K562 (cell line): ENCODE results near the gene OR4D9. TPM values are rescaled to one million over a fixed set of nuclear protein-coding genes. Genes with fewer than 3 reads are reported as not detected.

ENCODE experiments used
- ARID3A ChIP-seq: IDR thresholded peaks from 2 replicates; pipeline ENCODE4 v1.6.1; 2012; ENCODE audit warnings: low read depth, low read length, improper control_type of control experiment, borderline replicate concordance
- CBX5 ChIP-seq: IDR thresholded peaks from 2 replicates; pipeline ENCODE4 v1.6.1; 2014; ENCODE audit warnings: low read depth, borderline replicate concordance
- CREB1 ChIP-seq, 2 experiments: sonication (generic) in 1 of 2; formaldehyde crosslinking in 1 of 2; IDR thresholded peaks; 2 replicates each; pipeline versions ENCODE4 v1.6.1 to v1.8.0; 2012 to 2022; ENCODE audit warnings: inconsistent platforms in 1 of 2, mild to moderate bottlenecking in 1 of 2, missing genetic modification reagents in 1 of 2, moderate library complexity in 1 of 2
- CSDE1 ChIP-seq, 2 experiments: fragments of 450-650 bp; IDR thresholded peaks; 2 replicates each; pipeline ENCODE4 v1.6.1; 2016; ENCODE audit warnings: mild to moderate bottlenecking in 1 of 2
- JUND ChIP-seq, 2 experiments: IDR thresholded peaks; 2 replicates in 1 of 2; 3 replicates in 1 of 2; pipeline ENCODE4 v1.6.1; 2011; ENCODE audit warnings: borderline replicate concordance in 2 of 2, low read depth in 2 of 2, low read length in 2 of 2, improper control_type of control experiment in 1 of 2, missing biosample characterization in 1 of 2, missing genetic modification characterization in 1 of 2, missing genetic modification reagents in 1 of 2
- KHSRP ChIP-seq: fragments of 450-650 bp; IDR thresholded peaks from 2 replicates; pipeline ENCODE4 v1.6.1; 2017
- PHF8 ChIP-seq: fragments of 200-600 bp; sonication (generic); IDR thresholded peaks from 2 replicates; pipeline ENCODE4 v1.6.1; 2012; ENCODE audit warnings: mixed run types, mild to moderate bottlenecking, inconsistent platforms, low read length, moderate library complexity, borderline replicate concordance
- SRF ChIP-seq, 2 experiments: fragments of 250-450, 450-650 bp in 1 of 2; sonication (Bioruptor Pico) in 1 of 2; sonication (generic) in 1 of 2; formaldehyde crosslinking; IDR thresholded peaks; 2 replicates each; pipeline versions ENCODE4 v1.5.0 to v1.5.1; 2020 to 2022; ENCODE audit warnings: mild to moderate bottlenecking in 1 of 2, missing genetic modification reagents in 1 of 2
- ZNF184 ChIP-seq: sonication (generic); formaldehyde crosslinking; IDR thresholded peaks from 2 replicates; pipeline ENCODE4 v1.5.0; 2020; ENCODE audit warnings: missing genetic modification reagents
- ZNF444 ChIP-seq: fragments of 250-450 bp; sonication (Bioruptor Pico); IDR thresholded peaks from 2 replicates; pipeline ENCODE4 v1.4.0; 2020; ENCODE audit warnings: mild to moderate bottlenecking, moderate library complexity
- polyA plus RNA-seq, 8 experiments: library from polyadenylated mRNA; depleted of rRNA in 4 of 8; stranded (reverse) in 5 of 8; unstranded in 3 of 8; fragments of >200 nt; fragmentation: Nextera tagmentation in 2 of 8; fragmentation: Illumina TruSeq in 1 of 8; extraction: Ambion mirVana in 2 of 8; extraction: Trizol in 1 of 8; gene quantifications; 2 replicates each; pipeline versions ENCODE4 v1.2.1 to v1.2.3, GENCODE V29; 2011 to 2014; ENCODE audit warnings: inconsistent platforms in 1 of 8, missing spikeins in 1 of 8
- total RNA-seq, 7 experiments: library from RNA; depleted of rRNA in 6 of 7; stranded (reverse); fragments of >200 nt in 6 of 7; fragmentation: Illumina TruSeq in 2 of 7; extraction: Trizol in 2 of 7; gene quantifications; 2 replicates each; pipeline versions ENCODE4 v1.2.1 to v1.2.3, GENCODE V29; 2011 to 2021; ENCODE audit warnings: low replicate concordance in 1 of 7
- TF ChIP-seq, protein P1 (sequence below), 2 experiments: fragments of 450-650 bp; conservative IDR thresholded peaks; 2 replicates each; pipeline ENCODE4 v1.6.1; 2017; ENCODE audit warnings: mild to moderate bottlenecking in 2 of 2, moderate library complexity in 2 of 2
- TF ChIP-seq, protein P2 (sequence below): fragments of 450-650 bp; IDR thresholded peaks from 2 replicates; pipeline ENCODE4 v1.6.1; 2017; ENCODE audit warnings: mild to moderate bottlenecking, moderate library complexity
- TF ChIP-seq, protein P3 (sequence below): fragments of 450-650 bp; IDR thresholded peaks from 2 replicates; pipeline ENCODE4 v1.6.1; 2016; ENCODE audit warnings: low read depth, mild to moderate bottlenecking, moderate library complexity
- TF ChIP-seq, protein P4 (sequence below): conservative IDR thresholded peaks from 2 replicates; pipeline ENCODE4 v1.6.1; 2011; ENCODE audit warnings: low read depth, mild to moderate bottlenecking, low read length; ENCODE audit not compliant: control insufficient read depth
- TF ChIP-seq, protein P5 (sequence below): fragments of 450-650 bp; IDR thresholded peaks from 2 replicates; pipeline ENCODE4 v1.6.1; 2017; ENCODE audit warnings: antibody characterized with exemption

OR4D9 gene
- total and polyA plus RNA-seq, 9 of the 15 experiments (the other 6 are each of a cell fraction or from before 2014, with no cell fraction given), result not detected

GRCh38 chr11:59551659-59552521 is 40.6 kb downstream of the OR4D9 start (continued):
- TF ChIP-seq, protein P1, sequence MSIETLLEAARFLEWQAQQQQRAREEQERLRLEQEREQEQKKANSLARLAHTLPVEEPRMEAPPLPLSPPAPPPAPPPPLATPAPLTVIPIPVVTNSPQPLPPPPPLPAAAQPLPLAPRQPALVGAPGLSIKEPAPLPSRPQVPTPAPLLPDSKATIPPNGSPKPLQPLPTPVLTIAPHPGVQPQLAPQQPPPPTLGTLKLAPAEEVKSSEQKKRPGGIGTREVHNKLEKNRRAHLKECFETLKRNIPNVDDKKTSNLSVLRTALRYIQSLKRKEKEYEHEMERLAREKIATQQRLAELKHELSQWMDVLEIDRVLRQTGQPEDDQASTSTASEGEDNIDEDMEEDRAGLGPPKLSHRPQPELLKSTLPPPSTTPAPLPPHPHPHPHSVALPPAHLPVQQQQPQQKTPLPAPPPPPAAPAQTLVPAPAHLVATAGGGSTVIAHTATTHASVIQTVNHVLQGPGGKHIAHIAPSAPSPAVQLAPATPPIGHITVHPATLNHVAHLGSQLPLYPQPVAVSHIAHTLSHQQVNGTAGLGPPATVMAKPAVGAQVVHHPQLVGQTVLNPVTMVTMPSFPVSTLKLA (conservative IDR thresholded peaks at IDR 0.05), result 0 out of 4 replicates have a peak, but pooled peaks of 1 of the 2 experiments have one; percentile 5
- TF ChIP-seq KHSRP, result no peak
- TF ChIP-seq JUND (IDR thresholded peaks at IDR 0.05; ENCODE audit: borderline replicate concordance, low read depth, low read length), result no peak
- peak; percentile 4; the same call in 1 of the 3 replicates for TF ChIP-seq JUND (tag; IDR thresholded peaks at IDR 0.05; ENCODE audit: borderline replicate concordance, low read depth, low read length)
- TF ChIP-seq ZNF184 (CRISPR knock-in tag), result no peak
- TF ChIP-seq, protein P2, sequence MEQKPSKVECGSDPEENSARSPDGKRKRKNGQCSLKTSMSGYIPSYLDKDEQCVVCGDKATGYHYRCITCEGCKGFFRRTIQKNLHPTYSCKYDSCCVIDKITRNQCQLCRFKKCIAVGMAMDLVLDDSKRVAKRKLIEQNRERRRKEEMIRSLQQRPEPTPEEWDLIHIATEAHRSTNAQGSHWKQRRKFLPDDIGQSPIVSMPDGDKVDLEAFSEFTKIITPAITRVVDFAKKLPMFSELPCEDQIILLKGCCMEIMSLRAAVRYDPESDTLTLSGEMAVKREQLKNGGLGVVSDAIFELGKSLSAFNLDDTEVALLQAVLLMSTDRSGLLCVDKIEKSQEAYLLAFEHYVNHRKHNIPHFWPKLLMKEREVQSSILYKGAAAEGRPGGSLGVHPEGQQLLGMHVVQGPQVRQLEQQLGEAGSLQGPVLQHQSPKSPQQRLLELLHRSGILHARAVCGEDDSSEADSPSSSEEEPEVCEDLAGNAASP, result no peak
- no peak for TF ChIP-seq SRF (CRISPR knock-in tag; IDR thresholded peaks at IDR 0.05)
- no peak for TF ChIP-seq CREB1 (IDR thresholded peaks at IDR 0.05)
- TF ChIP-seq CREB1 (CRISPR knock-in tag; IDR thresholded peaks at IDR 0.05), result no peak
- TF ChIP-seq, protein P3, sequence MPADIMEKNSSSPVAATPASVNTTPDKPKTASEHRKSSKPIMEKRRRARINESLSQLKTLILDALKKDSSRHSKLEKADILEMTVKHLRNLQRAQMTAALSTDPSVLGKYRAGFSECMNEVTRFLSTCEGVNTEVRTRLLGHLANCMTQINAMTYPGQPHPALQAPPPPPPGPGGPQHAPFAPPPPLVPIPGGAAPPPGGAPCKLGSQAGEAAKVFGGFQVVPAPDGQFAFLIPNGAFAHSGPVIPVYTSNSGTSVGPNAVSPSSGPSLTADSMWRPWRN, result no peak; the same call in 1 of the 2 replicates
- TF ChIP-seq CBX5, result no peak
- TF ChIP-seq, protein P4, sequence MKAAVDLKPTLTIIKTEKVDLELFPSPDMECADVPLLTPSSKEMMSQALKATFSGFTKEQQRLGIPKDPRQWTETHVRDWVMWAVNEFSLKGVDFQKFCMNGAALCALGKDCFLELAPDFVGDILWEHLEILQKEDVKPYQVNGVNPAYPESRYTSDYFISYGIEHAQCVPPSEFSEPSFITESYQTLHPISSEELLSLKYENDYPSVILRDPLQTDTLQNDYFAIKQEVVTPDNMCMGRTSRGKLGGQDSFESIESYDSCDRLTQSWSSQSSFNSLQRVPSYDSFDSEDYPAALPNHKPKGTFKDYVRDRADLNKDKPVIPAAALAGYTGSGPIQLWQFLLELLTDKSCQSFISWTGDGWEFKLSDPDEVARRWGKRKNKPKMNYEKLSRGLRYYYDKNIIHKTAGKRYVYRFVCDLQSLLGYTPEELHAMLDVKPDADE, result 0 out of 2 replicates have a peak, but pooled peaks have one; percentile 60
- TF ChIP-seq CSDE1 (IDR thresholded peaks at IDR 0.05), result peak in 1 of 2 experiments; percentile 65; a peak in 1 of 4 replicates
- TF ChIP-seq, protein P5, sequence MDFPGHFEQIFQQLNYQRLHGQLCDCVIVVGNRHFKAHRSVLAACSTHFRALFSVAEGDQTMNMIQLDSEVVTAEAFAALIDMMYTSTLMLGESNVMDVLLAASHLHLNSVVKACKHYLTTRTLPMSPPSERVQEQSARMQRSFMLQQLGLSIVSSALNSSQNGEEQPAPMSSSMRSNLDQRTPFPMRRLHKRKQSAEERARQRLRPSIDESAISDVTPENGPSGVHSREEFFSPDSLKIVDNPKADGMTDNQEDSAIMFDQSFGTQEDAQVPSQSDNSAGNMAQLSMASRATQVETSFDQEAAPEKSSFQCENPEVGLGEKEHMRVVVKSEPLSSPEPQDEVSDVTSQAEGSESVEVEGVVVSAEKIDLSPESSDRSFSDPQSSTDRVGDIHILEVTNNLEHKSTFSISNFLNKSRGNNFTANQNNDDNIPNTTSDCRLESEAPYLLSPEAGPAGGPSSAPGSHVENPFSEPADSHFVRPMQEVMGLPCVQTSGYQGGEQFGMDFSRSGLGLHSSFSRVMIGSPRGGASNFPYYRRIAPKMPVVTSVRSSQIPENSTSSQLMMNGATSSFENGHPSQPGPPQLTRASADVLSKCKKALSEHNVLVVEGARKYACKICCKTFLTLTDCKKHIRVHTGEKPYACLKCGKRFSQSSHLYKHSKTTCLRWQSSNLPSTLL, result peak; percentile 49; the same call in 1 of the 2 replicates
- TF ChIP-seq ZNF444 (CRISPR knock-in tag), result no peak
- TF ChIP-seq PHF8, result no peak; the same call in 1 of the 2 replicates
- peak; percentile 11; the same call in 1 of the 2 replicates for TF ChIP-seq ARID3A
